GM12873 (cell line): Measurements from ENCODE around the gene JMJD7.

Experiments
- CTCF ChIP-seq: IDR thresholded peaks from 2 replicates; pipeline ENCODE4 v1.5.1; 2012; ENCODE audit warnings: low read depth, mild to moderate bottlenecking, moderate library complexity, low read length, control low read depth; ENCODE audit not compliant: insufficient read depth; ENCODE audit errors: missing control alignments

Gene JMJD7

GRCh38 chr15:41823502-41823901 is 4.4 kb upstream of the JMJD7 start:
- no peak for TF ChIP-seq CTCF

GRCh38 chr15:41824062-41824745 is 3.7 kb upstream of the JMJD7 start:
- no peak for TF ChIP-seq CTCF

- no peak for TF ChIP-seq CTCF
Measured at GRCh38 chr15:41825145-41825544, 2.7 kb upstream of the JMJD7 start.

- no peak for TF ChIP-seq CTCF
Measured at GRCh38 chr15:41825572-41826535, 2.0 kb upstream of the JMJD7 start.

GRCh38 chr15:41827290-41827879 is 507 bp upstream of the JMJD7 start:
- TF ChIP-seq CTCF: no peak

- TF ChIP-seq CTCF: no peak
Measured at GRCh38 chr15:41828807-41829141, 882 bp downstream of the JMJD7 start.
